Endothelial cell of umbilical vein (primary cell): ENCODE data around the gene CD72. TPM values are rescaled to one million over a fixed set of nuclear protein-coding genes. Genes with fewer than 3 reads are reported as not detected.
A peak's percentile ranks its signal among the peaks of the same experiment; 100 is the strongest.
"Not testable (repeated sequence)": the region's sequence is repeated elsewhere in the genome, so short reads cannot be mapped to it uniquely, and the experiment has no call there.

ENCODE experiments used
- BruUV-seq: library from RNA; stranded (reverse); fragments of 400-500 nt; replicated peaks from 2 replicates; lab custom pipeline; 2021; lab: Mats Ljungman, UMichigan
- CTCF ChIA-PET: fragments of 300-600, 350-600 bp; sonication (Branson Sonifier 250); formaldehyde crosslinking; loops from one replicate; lab custom pipeline; 2021; ENCODE audit warnings: antibody characterized with exemption, inconsistent platforms; lab: Charles Lee
- POLR2A ChIA-PET: fragments of 300-600, 350-600 bp; sonication (Branson Sonifier 250); formaldehyde crosslinking; loops from one replicate; lab custom pipeline; 2021; ENCODE audit warnings: antibody characterized with exemption, inconsistent platforms; lab: Charles Lee
- DNase-seq: peaks from one replicate; pipeline ENCODE4 v3.0.0-alpha.2; 2011; ENCODE audit warnings: low read depth, low spot score
- FAIRE-seq: peaks from 2 replicates; lab custom pipeline; 2011; peaks lifted over from hg19 to GRCh38; lab: Jason Lieb, UNC
- H2AFZ ChIP-seq: 2 replicates; pipeline ENCODE4 v1.6.0; 2012; ENCODE audit warnings: low read depth, low read length, control low read depth, inconsistent platforms
- H3K27ac ChIP-seq: 2 replicates; pipeline ENCODE4 v1.5.1; 2011; ENCODE audit warnings: low read depth, mild to moderate bottlenecking, control low read depth, low read length, moderate library complexity; ENCODE audit not compliant: insufficient read depth
- H3K27me3 ChIP-seq, 2 experiments: 2 replicates each; pipeline versions ENCODE4 v1.6.0 to v1.6.1; 2011; ENCODE audit warnings: low read length in 2 of 2, mixed read lengths in 1 of 2; ENCODE audit not compliant: control insufficient read depth in 2 of 2, insufficient read depth in 2 of 2
- H3K36me3 ChIP-seq, 2 experiments: 2 replicates in 1 of 2; 3 replicates in 1 of 2; pipeline ENCODE4 v1.5.1; 2011; ENCODE audit warnings: low read length in 2 of 2, mild to moderate bottlenecking in 1 of 2, moderate library complexity in 1 of 2; ENCODE audit not compliant: control insufficient read depth in 2 of 2, insufficient read depth in 2 of 2; ENCODE audit errors: extremely low read depth in 1 of 2
- H3K4me1 ChIP-seq: 3 replicates; pipeline ENCODE4 v1.5.1; 2011; ENCODE audit warnings: mild to moderate bottlenecking, low read length; ENCODE audit not compliant: control insufficient read depth, insufficient read depth; ENCODE audit errors: extremely low read depth
- H3K4me2 ChIP-seq: 2 replicates; pipeline ENCODE4 v1.6.1; 2011; ENCODE audit warnings: low read length, control low read depth, mixed read lengths; ENCODE audit not compliant: insufficient read depth
- H3K4me3 ChIP-seq, 3 experiments: fragments of 200-600 bp in 1 of 3; sonication (generic), shearing (Covaris generic) in 1 of 3; replicated peaks in 1 of 3; 2 replicates each; pipeline ENCODE4 v1.5.1; 2011 to 2016; ENCODE audit warnings: control low read depth in 3 of 3, low read length in 3 of 3, mild to moderate bottlenecking in 2 of 3, inconsistent platforms in 1 of 3, low read depth in 1 of 3, moderate library complexity in 1 of 3; ENCODE audit not compliant: insufficient read depth in 1 of 3
- H3K79me2 ChIP-seq: 2 replicates; pipeline ENCODE4 v1.6.0; 2012; ENCODE audit warnings: low read length, inconsistent platforms; ENCODE audit not compliant: control insufficient read depth, insufficient read depth
- H3K9ac ChIP-seq: replicated peaks from 2 replicates; pipeline ENCODE3; 2011; ENCODE audit warnings: low read length, control low read depth; ENCODE audit not compliant: insufficient read depth; ENCODE audit errors: extremely low read depth
- H3K9me1 ChIP-seq: replicated peaks from 3 replicates; pipeline ENCODE4 v1.6.0; 2011; ENCODE audit warnings: mild to moderate bottlenecking, low read length; ENCODE audit not compliant: control insufficient read depth, insufficient read depth; ENCODE audit errors: extremely low read depth
- H3K9me3 ChIP-seq: replicated peaks from 2 replicates; pipeline ENCODE4 v1.5.1; 2012; ENCODE audit warnings: low read length, inconsistent platforms; ENCODE audit not compliant: control insufficient read depth, insufficient read depth
- H4K20me1 ChIP-seq: replicated peaks from 2 replicates; pipeline ENCODE3; 2011; ENCODE audit warnings: mild to moderate bottlenecking, low read length; ENCODE audit not compliant: control insufficient read depth, insufficient read depth; ENCODE audit errors: extremely low read depth
- EZH2 ChIP-seq: IDR thresholded peaks from 2 replicates; pipeline ENCODE4 v1.6.1; 2012; ENCODE audit warnings: borderline replicate concordance, low read depth, mild to moderate bottlenecking, moderate library complexity, low read length, inconsistent platforms; ENCODE audit not compliant: severe bottlenecking
- FOS ChIP-seq: IDR thresholded peaks from 2 replicates; pipeline ENCODE4 v1.6.1; 2011; ENCODE audit warnings: mild to moderate bottlenecking, low read length, moderate library complexity, borderline replicate concordance; ENCODE audit not compliant: insufficient read depth
- GATA2 ChIP-seq: IDR thresholded peaks from 2 replicates; pipeline ENCODE4 v1.7.0; 2011; ENCODE audit warnings: low read depth, mild to moderate bottlenecking, moderate library complexity, mixed read lengths, low read length; ENCODE audit not compliant: insufficient read length, insufficient read depth
- JUN ChIP-seq: IDR thresholded peaks from 2 replicates; pipeline ENCODE4 v1.6.1; 2011; ENCODE audit warnings: borderline replicate concordance, low read depth; ENCODE audit not compliant: insufficient read length, insufficient read depth
- MYC ChIP-seq: IDR thresholded peaks from one replicate; pipeline ENCODE4 v1.6.1; 2011; ENCODE audit warnings: mild to moderate bottlenecking, low read depth, low read length
- POLR2A ChIP-seq: IDR thresholded peaks from 2 replicates; pipeline ENCODE4 v1.6.1; 2012; ENCODE audit warnings: low read depth, mild to moderate bottlenecking, control low read depth, low read length
- POLR2AphosphoS5 ChIP-seq: IDR thresholded peaks from 2 replicates; pipeline ENCODE4 v1.6.1; 2012; ENCODE audit warnings: low read depth, mild to moderate bottlenecking, control low read depth, low read length, moderate library complexity; ENCODE audit not compliant: insufficient read depth
- dilution Hi-C: fragments of 300-500 bp; cut with MboI; formaldehyde crosslinking; loops from one replicate; pipeline ENCODE4 v1.15.0; 2019; ENCODE audit warnings: low sequenced_read_pairs; ENCODE audit not compliant: extremely low pct_ligation_motif_present
- intact Hi-C: fragments of 100-400 bp; cut with micrococcal nuclease; formaldehyde crosslinking; loops from one replicate; pipeline ENCODE4 v1.10.0; 2022
- polyA plus RNA-seq, 4 experiments: library from polyadenylated mRNA; depleted of rRNA in 3 of 4; stranded (reverse) in 3 of 4; unstranded in 1 of 4; fragments of >200 nt; gene quantifications; 2 replicates each; pipeline versions ENCODE4 v1.2.1 to v1.2.3, GENCODE V29; 2011 to 2012; ENCODE audit warnings: missing spikeins in 1 of 4
- total RNA-seq: library from RNA; stranded (reverse); gene quantifications from 2 replicates; pipeline ENCODE4 v1.2.3, GENCODE V29; 2021
- TF ChIP-seq, protein P1 (sequence below), 2 donors: IDR thresholded peaks; 1 replicate in 1 of 2; 2 replicates in 1 of 2; pipeline ENCODE4 v1.5.1; 2011; ENCODE audit warnings: low read length in 2 of 2, mild to moderate bottlenecking in 2 of 2, moderate library complexity in 2 of 2, control low read depth in 1 of 2, inconsistent platforms in 1 of 2, low read depth in 1 of 2; ENCODE audit not compliant: insufficient read depth in 1 of 2; ENCODE audit errors: extremely low read depth in 1 of 2
- TF ChIP-seq, protein P2 (sequence below): IDR thresholded peaks from 2 replicates; pipeline ENCODE4 v1.6.1; 2011; ENCODE audit not compliant: insufficient read depth, insufficient read length

The CD72 gene
- total and polyA plus RNA-seq, 2 donors (not counting 3 experiments of a cell fraction or from before 2014, with no cell fraction given) = 0.39 TPM; not detected in 1

DNA sequence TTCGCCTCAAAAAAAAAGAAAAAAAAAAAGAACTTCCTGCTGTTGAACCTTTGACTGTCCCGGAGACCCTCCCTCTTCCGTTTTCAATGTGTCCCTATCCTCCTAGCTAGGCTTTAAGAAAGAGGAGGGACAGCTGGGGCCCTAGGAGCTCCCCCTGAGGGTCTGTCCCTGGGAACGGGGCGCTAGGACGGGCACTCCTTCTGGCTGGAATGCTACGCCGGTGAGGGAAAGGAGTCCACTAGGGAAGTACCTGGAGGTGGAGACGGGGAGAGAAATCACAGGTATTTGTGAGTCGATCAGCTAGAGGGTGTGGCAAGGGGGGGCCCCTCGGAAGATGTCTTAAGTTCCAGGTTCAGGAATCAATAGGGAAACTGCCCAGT, 27.9 kb upstream of the CD72 start:
- POLR2A ChIA-PET = no interaction called here
- BruUV-seq = no TSS peak
- intact Hi-C loops = loop anchor here (5.0 kb wide), 2 partner anchors 164 to 236 kb away; no protein-coding TSS in a partner anchor

DNA sequence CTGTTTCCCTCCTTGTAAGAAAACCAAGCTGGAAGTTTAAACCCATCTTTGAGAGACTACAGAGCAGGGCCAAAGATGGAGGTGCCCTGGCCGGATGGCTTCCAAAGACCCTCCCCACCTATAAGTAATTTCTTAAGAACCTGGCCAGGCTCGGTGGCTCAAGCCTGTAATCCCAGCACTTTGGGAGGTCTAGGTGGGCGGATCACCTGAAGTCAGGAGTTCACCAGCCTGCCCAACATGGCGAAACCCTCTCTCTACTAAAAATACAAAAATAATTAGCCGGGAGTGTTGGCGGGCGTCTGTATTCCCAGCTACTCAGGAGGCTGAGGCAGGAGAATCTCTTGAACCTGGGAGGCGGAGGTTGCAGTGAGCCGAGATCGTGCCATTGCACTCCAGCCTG, 27.5 kb upstream of the CD72 start:
- H3K27me3 ChIP-seq, H4K20me1 ChIP-seq, H3K4me3 ChIP-seq, DNase-seq, H3K4me1 ChIP-seq, H3K79me2 ChIP-seq, H3K4me2 ChIP-seq, H3K9me3 ChIP-seq, H3K27ac ChIP-seq, POLR2A ChIA-PET, H3K9ac ChIP-seq, BruUV-seq, H3K9me1 ChIP-seq, dilution Hi-C loops, H3K36me3 ChIP-seq: not testable (repeated sequence)
- peak; percentile 59 for FAIRE-seq
- intact Hi-C loops = loop anchor here (5.0 kb wide), 2 partner anchors 163 to 237 kb away; no protein-coding TSS in a partner anchor
- CTCF ChIA-PET = interaction anchor here (0.9 to 2.4 kb wide), 10 partner anchors 11 to 393 kb away, joined by 3 to 27 read pairs (median 6); partner anchors contain the start of genes CCDC107 and RMRP
- H2AFZ ChIP-seq = peak overlapping the region; percentile 98

More for the DNA sequence above, 27.9 kb upstream of the CD72 start:
- dilution Hi-C loops = no loop called here
- H3K4me1 ChIP-seq = peaks cover 6% of the 10 kb centered on the region
- H3K9me3 ChIP-seq = no peaks in the 10 kb centered on the region
- H3K9ac ChIP-seq = peak overlapping the region; percentile 65
- no peaks in the 10 kb centered on the region for H3K36me3 ChIP-seq
- H3K79me2 ChIP-seq = no peaks in the 10 kb centered on the region
- TF ChIP-seq FOS = no peak
- no peak for TF ChIP-seq JUN
- no peak for TF ChIP-seq EZH2
- TF ChIP-seq POLR2AphosphoS5 = no peak
- TF ChIP-seq, protein P1, sequence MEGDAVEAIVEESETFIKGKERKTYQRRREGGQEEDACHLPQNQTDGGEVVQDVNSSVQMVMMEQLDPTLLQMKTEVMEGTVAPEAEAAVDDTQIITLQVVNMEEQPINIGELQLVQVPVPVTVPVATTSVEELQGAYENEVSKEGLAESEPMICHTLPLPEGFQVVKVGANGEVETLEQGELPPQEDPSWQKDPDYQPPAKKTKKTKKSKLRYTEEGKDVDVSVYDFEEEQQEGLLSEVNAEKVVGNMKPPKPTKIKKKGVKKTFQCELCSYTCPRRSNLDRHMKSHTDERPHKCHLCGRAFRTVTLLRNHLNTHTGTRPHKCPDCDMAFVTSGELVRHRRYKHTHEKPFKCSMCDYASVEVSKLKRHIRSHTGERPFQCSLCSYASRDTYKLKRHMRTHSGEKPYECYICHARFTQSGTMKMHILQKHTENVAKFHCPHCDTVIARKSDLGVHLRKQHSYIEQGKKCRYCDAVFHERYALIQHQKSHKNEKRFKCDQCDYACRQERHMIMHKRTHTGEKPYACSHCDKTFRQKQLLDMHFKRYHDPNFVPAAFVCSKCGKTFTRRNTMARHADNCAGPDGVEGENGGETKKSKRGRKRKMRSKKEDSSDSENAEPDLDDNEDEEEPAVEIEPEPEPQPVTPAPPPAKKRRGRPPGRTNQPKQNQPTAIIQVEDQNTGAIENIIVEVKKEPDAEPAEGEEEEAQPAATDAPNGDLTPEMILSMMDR (IDR thresholded peaks at IDR 0.05; ENCODE audit: extremely low read depth in 1 of 2, insufficient read depth in 1 of 2, low read depth in 1 of 2, low read length in 2 of 2) = no peak
- no peak for TF ChIP-seq GATA2
- no peak for TF ChIP-seq POLR2A
- TF ChIP-seq, protein P2, sequence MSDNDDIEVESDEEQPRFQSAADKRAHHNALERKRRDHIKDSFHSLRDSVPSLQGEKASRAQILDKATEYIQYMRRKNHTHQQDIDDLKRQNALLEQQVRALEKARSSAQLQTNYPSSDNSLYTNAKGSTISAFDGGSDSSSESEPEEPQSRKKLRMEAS = no peak
- TF ChIP-seq MYC = no peak
- H3K4me3 ChIP-seq = peak overlapping the region; percentile 39 to 80 (median 47)
- H2AFZ ChIP-seq = peak overlapping the region; percentile 98
- no peak for DNase-seq
- FAIRE-seq = no peak
- no peak overlapping the region for H3K27ac ChIP-seq
- no peaks in the 10 kb centered on the region for H4K20me1 ChIP-seq
- CTCF ChIA-PET = interaction anchor here (0.9 to 2.4 kb wide), 11 partner anchors 11 to 392 kb away, joined by 3 to 27 read pairs (median 5); partner anchors contain the start of genes CCDC107 and RMRP
- H3K4me2 ChIP-seq = peak overlapping the region; percentile 95
- H3K9me1 ChIP-seq = no peaks in the 10 kb centered on the region
- peaks cover 0 to 2% of the 10 kb centered on the region in 2 experiments for H3K27me3 ChIP-seq
